Chondrocyte (in vitro differentiated cells): ENCODE results near the gene CFL1. TPM values are rescaled to one million over a fixed set of nuclear protein-coding genes. Genes with fewer than 3 reads are reported as not detected.
A peak's percentile ranks its signal among the peaks of the same experiment; 100 is the strongest.

Experiments used
- DNase-seq: peaks from one replicate; pipeline ENCODE4 v3.0.0; 2021; ENCODE audit warnings: mixed read lengths, low spot score
- H3K27ac Mint-ChIP-seq: one replicate; pipeline ENCODE4 v1.8.0; 2021; ENCODE audit warnings: mild to moderate bottlenecking, moderate library complexity, mixed read lengths; ENCODE audit not compliant: unreplicated experiment
- H3K27me3 Mint-ChIP-seq: 2 replicates; pipeline ENCODE4 v1.8.0; 2021; ENCODE audit warnings: low read depth, mixed read lengths
- H3K36me3 Mint-ChIP-seq: 2 replicates; pipeline ENCODE4 v1.8.0; 2021; ENCODE audit warnings: low read depth, mixed read lengths
- H3K4me1 Mint-ChIP-seq: 2 replicates; pipeline ENCODE4 v1.8.0; 2021; ENCODE audit warnings: low read depth, mild to moderate bottlenecking, mixed read lengths
- H3K4me3 Mint-ChIP-seq: one replicate; pipeline ENCODE4 v1.8.0; 2021; ENCODE audit warnings: mild to moderate bottlenecking, moderate library complexity, mixed read lengths; ENCODE audit not compliant: unreplicated experiment
- H3K9me3 Mint-ChIP-seq: 2 replicates; pipeline ENCODE4 v1.8.0; 2021; ENCODE audit warnings: low read depth, mixed read lengths
- total RNA-seq: library from RNA; stranded (reverse); gene quantifications from 3 replicates; pipeline ENCODE4 v1.2.1, GENCODE V29; 2021
- TF ChIP-seq, protein P1 (sequence below): fragments of 200-600 bp; sonication (generic); IDR thresholded peaks from 2 replicates; pipeline ENCODE4 v1.5.0; 2021; ENCODE audit warnings: antibody characterized with exemption, mild to moderate bottlenecking, moderate library complexity

Gene CFL1
- total RNA-seq, 1 donor from 2014 or later, result 1,222 TPM

DNA sequence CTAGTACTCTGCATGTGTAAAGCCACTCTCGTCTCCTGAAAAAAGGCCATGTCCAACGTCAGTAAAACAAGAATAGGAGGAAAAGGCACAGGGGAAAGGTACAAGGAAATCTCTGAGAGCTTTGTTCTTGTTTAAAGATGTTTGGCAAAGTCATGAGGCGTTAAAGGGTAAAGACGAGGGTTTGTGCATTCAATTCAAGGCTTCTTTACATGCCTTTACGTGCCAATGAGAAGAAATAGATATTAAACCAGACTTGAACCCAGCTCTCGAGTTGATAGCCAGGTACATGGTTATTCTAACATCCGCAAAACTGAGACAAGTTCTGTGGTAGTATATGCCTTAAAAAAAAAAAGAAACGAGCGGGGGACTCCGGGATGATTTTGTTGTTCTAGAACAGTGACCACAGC, 704 bp upstream of the CFL1 start:
- peaks cover 67% of the 10 kb centered on the region for H3K4me1 Mint-ChIP-seq
- peaks cover 37% of the 10 kb centered on the region for H3K36me3 Mint-ChIP-seq

DNA sequence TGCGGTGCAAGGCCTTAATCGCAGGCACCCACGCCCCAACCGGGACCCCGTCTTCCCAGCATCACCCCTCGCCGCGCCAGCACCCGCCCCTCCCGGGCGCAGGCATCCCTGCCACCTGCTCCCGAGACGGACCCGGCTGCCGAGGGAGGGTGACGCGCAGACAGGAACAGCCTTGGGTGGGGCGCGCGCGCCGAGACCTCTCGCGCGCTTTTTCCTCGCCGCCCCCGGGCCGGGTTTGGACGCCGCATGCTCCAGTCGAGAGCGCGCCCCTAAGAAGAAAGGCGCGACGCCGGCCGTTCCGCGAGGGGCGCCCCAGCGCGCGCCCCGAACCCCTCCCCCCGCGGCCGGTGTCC, 504 bp downstream of the CFL1 start:
- no peaks in the 10 kb centered on the region for H3K9me3 Mint-ChIP-seq
- H3K36me3 Mint-ChIP-seq, result peaks cover 34% of the 10 kb centered on the region
- DNase-seq, result peak; percentile 91
- peaks cover 62% of the 10 kb centered on the region for H3K4me1 Mint-ChIP-seq
- TF ChIP-seq, protein P1, sequence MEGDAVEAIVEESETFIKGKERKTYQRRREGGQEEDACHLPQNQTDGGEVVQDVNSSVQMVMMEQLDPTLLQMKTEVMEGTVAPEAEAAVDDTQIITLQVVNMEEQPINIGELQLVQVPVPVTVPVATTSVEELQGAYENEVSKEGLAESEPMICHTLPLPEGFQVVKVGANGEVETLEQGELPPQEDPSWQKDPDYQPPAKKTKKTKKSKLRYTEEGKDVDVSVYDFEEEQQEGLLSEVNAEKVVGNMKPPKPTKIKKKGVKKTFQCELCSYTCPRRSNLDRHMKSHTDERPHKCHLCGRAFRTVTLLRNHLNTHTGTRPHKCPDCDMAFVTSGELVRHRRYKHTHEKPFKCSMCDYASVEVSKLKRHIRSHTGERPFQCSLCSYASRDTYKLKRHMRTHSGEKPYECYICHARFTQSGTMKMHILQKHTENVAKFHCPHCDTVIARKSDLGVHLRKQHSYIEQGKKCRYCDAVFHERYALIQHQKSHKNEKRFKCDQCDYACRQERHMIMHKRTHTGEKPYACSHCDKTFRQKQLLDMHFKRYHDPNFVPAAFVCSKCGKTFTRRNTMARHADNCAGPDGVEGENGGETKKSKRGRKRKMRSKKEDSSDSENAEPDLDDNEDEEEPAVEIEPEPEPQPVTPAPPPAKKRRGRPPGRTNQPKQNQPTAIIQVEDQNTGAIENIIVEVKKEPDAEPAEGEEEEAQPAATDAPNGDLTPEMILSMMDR, result peak; percentile 25
- H3K27ac Mint-ChIP-seq, result peak overlapping the region; percentile 63
- no peaks in the 10 kb centered on the region for H3K27me3 Mint-ChIP-seq
- peak overlapping the region; percentile 97 for H3K4me3 Mint-ChIP-seq

More for the DNA sequence above, 704 bp upstream of the CFL1 start:
- no peaks in the 10 kb centered on the region for H3K27me3 Mint-ChIP-seq
- no peak for DNase-seq
- H3K9me3 Mint-ChIP-seq, result no peaks in the 10 kb centered on the region
- H3K4me3 Mint-ChIP-seq, result peak overlapping the region; percentile 82
- TF ChIP-seq, protein P1, result no peak
- H3K27ac Mint-ChIP-seq, result peak overlapping the region; percentile 96

DNA sequence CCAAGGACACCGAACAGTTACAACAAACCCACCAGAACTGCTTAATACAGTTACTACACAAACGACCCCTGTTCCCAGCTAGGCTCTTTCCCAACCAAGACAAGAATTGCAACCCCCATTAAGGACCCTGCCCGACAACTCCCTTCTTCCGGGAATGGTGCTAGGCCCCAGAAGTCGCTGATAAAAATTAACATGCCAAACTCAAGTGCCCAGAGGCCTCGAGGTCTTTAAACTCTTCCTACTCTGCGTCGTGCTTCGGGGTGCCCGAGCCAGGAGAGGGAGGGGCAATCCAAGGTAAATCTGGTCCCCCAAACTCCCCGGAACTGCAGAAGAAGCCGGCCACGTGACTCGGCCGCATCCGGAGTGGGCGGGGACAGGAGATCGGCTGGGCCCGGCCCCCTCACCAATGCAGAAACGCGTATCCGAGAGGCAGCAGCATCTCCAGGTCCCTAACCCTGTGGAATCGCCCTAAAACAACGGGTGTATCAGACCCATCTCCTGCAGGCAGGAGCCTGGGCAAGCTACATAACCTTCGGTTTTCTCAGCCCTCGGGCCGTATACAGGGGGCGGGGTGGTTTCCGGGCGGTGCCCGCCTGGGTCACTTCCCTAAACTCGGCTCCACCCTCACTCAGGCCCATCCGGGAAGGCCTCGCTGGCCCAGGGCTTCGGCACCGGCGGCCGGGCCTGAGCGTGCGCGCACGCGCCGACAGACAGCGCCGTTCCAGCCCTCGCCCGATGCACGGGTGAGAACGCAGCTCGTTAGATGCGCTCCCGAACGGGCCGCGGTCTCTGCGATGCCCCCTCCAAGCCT, 1.1 kb downstream of the CFL1 start:
- no peaks in the 10 kb centered on the region for H3K9me3 Mint-ChIP-seq
- TF ChIP-seq, protein P1, result no peak

DNA sequence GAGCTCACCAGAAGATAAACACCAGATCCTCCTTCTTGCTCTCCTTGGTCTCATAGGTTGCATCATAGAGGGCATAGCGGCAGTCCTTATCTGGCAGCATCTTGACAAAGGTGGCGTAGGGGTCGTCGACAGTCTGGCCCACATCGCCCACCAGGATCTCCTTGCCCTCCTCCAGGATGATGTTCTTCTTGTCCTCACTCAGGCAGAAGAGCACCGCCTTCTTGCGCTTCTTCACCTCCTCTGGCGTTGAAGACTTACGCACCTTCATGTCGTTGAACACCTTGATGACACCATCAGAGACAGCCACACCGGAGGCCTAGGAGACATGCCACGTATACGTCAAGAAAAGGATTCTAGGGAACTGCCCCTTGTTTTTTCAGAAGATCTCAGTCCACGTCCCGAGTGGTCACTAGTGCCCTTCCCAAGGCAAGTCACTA, 2.0 kb downstream of the CFL1 start:
- H3K4me3 Mint-ChIP-seq, result peak overlapping the region; percentile 97
- DNase-seq, result peak; percentile 33
- no peaks in the 10 kb centered on the region for H3K27me3 Mint-ChIP-seq
- TF ChIP-seq, protein P1, result no peak
- H3K4me1 Mint-ChIP-seq, result peaks cover 48% of the 10 kb centered on the region
- peak overlapping the region; percentile 88 for H3K27ac Mint-ChIP-seq
- H3K9me3 Mint-ChIP-seq, result peaks cover 3% of the 10 kb centered on the region
- peaks cover 44% of the 10 kb centered on the region for H3K36me3 Mint-ChIP-seq

More for the DNA sequence above, 1.1 kb downstream of the CFL1 start:
- DNase-seq, result peak; percentile 95
- peak overlapping the region; percentile 88 for H3K27ac Mint-ChIP-seq
- peaks cover 38% of the 10 kb centered on the region for H3K36me3 Mint-ChIP-seq
- peak overlapping the region; percentile 97 for H3K4me3 Mint-ChIP-seq
- no peaks in the 10 kb centered on the region for H3K27me3 Mint-ChIP-seq
- H3K4me1 Mint-ChIP-seq, result peaks cover 57% of the 10 kb centered on the region

DNA sequence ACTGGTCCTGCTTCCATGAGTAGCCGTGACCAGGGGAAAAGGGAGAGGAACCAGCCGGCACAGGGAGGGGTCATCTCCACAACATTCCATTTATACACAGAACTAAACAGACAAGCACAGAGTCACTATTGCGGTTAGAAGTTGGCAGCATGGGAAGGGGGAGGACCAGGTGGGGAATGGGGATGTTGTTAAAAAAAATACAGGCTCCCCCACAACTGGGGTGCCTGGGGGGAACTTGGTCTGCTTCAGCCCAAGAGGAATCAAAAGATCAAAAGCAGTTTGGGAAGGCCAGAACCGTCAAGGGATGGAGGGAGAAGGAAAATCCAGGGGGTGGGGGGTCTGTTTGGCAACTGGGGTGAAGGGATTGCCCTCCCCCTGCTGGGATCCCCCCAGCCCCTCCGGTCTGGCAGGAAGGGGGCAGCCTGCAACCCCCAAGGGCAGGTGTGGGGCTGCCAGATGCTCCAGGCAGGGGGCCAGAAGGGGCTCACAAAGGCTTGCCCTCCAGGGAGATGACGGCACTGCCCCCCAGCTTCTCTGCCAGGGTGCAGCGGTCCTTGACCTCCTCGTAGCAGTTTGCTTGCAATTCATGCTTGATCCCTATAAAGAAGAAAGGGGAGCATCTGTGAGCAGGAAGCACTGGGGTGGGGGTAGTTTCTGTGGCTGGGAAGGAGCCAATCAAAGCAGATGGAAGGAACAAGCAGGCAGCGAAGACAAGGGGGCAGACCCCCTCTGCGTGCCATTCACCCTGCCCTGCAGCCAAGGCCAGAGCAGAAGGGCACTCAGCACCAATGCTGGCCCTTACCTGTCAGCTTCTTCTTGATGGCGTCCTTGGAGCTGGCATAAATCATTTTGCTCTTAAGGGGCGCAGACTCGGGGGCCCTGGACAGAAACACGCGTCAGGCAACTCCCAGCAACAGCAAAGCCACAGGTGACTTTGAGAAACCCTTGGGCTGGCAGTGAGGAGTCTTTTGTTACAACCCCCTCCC, 2.8 kb downstream of the CFL1 start:
- peaks cover 46% of the 10 kb centered on the region for H3K4me1 Mint-ChIP-seq
- no peak overlapping the region for H3K27ac Mint-ChIP-seq
- peaks cover 43% of the 10 kb centered on the region for H3K36me3 Mint-ChIP-seq
- TF ChIP-seq, protein P1, result no peak
- peak overlapping the region; percentile 97 for H3K4me3 Mint-ChIP-seq
- peaks cover 3% of the 10 kb centered on the region for H3K9me3 Mint-ChIP-seq
- H3K27me3 Mint-ChIP-seq, result no peaks in the 10 kb centered on the region
- peak; percentile 66 for DNase-seq
